HepG2 (cell line): Measurements from ENCODE around the gene TIFAB. TPM values are rescaled to one million over a fixed set of nuclear protein-coding genes. Genes with fewer than 3 reads are reported as not detected.

Source experiments
- EEA1 ChIP-seq: sonication (generic); formaldehyde crosslinking; IDR thresholded peaks from 2 replicates; pipeline ENCODE4 v1.5.1; 2020; ENCODE audit warnings: mild to moderate bottlenecking, missing genetic modification reagents, borderline replicate concordance
- HHEX ChIP-seq: IDR thresholded peaks from 2 replicates; pipeline ENCODE4 v1.6.1; 2016; ENCODE audit warnings: control low read depth
- HIVEP1 ChIP-seq: sonication (generic); formaldehyde crosslinking; IDR thresholded peaks from 2 replicates; pipeline ENCODE4 v1.4.0; 2020; ENCODE audit warnings: mild to moderate bottlenecking, missing genetic modification reagents
- HOXA3 ChIP-seq: sonication (generic); formaldehyde crosslinking; IDR thresholded peaks from 2 replicates; pipeline ENCODE4 v1.5.0; 2020; ENCODE audit warnings: missing genetic modification reagents
- KDM6A ChIP-seq: IDR thresholded peaks from 2 replicates; pipeline ENCODE4 v1.6.1; 2016; ENCODE audit warnings: low read depth
- NR2F6 ChIP-seq, 2 experiments: IDR thresholded peaks; 2 replicates each; pipeline ENCODE4 v1.6.1; 2016; ENCODE audit warnings: antibody characterized with exemption in 1 of 2, mild to moderate bottlenecking in 1 of 2
- PAXIP1 ChIP-seq: sonication (generic); formaldehyde crosslinking; conservative IDR thresholded peaks from 2 replicates; pipeline ENCODE4 v1.4.0; 2020; ENCODE audit warnings: mild to moderate bottlenecking, missing genetic modification reagents, moderate library complexity
- PHF8 ChIP-seq: sonication (generic); formaldehyde crosslinking; IDR thresholded peaks from 2 replicates; pipeline ENCODE4 v1.5.0; 2020; ENCODE audit warnings: missing genetic modification reagents
- RBM39 ChIP-seq: fragments of 200-400 bp; formaldehyde crosslinking; IDR thresholded peaks from one replicate; pipeline ENCODE4 v1.6.1; 2018; ENCODE audit warnings: antibody characterized with exemption, mild to moderate bottlenecking, low read depth, low read length; ENCODE audit not compliant: poor library complexity, severe bottlenecking
- SMC3 ChIP-seq: IDR thresholded peaks from 2 replicates; pipeline ENCODE4 v1.6.1; 2011; ENCODE audit warnings: low read length, improper control_type of control experiment
- TRIM24 ChIP-seq: sonication (generic); formaldehyde crosslinking; IDR thresholded peaks from 2 replicates; pipeline ENCODE4 v1.8.0; 2022; ENCODE audit warnings: mild to moderate bottlenecking, missing genetic modification reagents
- YEATS2 ChIP-seq: sonication (generic); formaldehyde crosslinking; IDR thresholded peaks from 2 replicates; pipeline ENCODE4 v1.4.0; 2020; ENCODE audit warnings: missing genetic modification reagents, borderline replicate concordance
- ZNF232 ChIP-seq: sonication (generic); formaldehyde crosslinking; IDR thresholded peaks from 2 replicates; pipeline ENCODE4 v1.4.0; 2020; ENCODE audit warnings: missing genetic modification reagents, borderline replicate concordance
- ZNF34 ChIP-seq: sonication (generic); formaldehyde crosslinking; IDR thresholded peaks from 2 replicates; pipeline ENCODE4 v1.4.0; 2020; ENCODE audit warnings: mild to moderate bottlenecking, missing genetic modification reagents, borderline replicate concordance
- ZNF547 ChIP-seq: sonication (generic); formaldehyde crosslinking; IDR thresholded peaks from 2 replicates; pipeline ENCODE4 v1.5.1; 2020; ENCODE audit warnings: mild to moderate bottlenecking, missing genetic modification reagents
- ZSCAN20 ChIP-seq: sonication (generic); formaldehyde crosslinking; IDR thresholded peaks from 2 replicates; pipeline ENCODE4 v1.4.0; 2020; ENCODE audit warnings: missing genetic modification reagents, mild to moderate bottlenecking, borderline replicate concordance
- ZSCAN29 ChIP-seq: sonication (generic); formaldehyde crosslinking; conservative IDR thresholded peaks from 2 replicates; pipeline ENCODE4 v1.4.0; 2020; ENCODE audit warnings: mild to moderate bottlenecking, missing genetic modification reagents
- polyA plus RNA-seq, 8 experiments: library from polyadenylated mRNA; depleted of rRNA in 3 of 8; stranded (reverse) in 7 of 8; unstranded in 1 of 8; fragments of >200 nt; fragmentation: Illumina TruSeq in 4 of 8; extraction: Trizol in 4 of 8; gene quantifications; 2 replicates each; pipeline versions ENCODE4 v1.2.1 to v1.2.3, GENCODE V29; 2011 to 2016; ENCODE audit warnings: low read depth in 4 of 8, missing spikeins in 1 of 8, mixed read lengths in 1 of 8; ENCODE audit not compliant: insufficient read depth in 1 of 8
- total RNA-seq, 5 experiments: library from RNA; depleted of rRNA; stranded (reverse); fragments of >200 nt; fragmentation: Illumina TruSeq; extraction: Trizol; gene quantifications; 2 replicates each; pipeline ENCODE4 v1.2.3, GENCODE V29; 2016; ENCODE audit warnings: low read depth in 1 of 5
- TF ChIP-seq, protein P1 (sequence below): IDR thresholded peaks from 2 replicates; pipeline ENCODE4 v1.6.1; 2018; ENCODE audit warnings: missing genetic modification reagents, mild to moderate bottlenecking, missing compliant biosample characterization
- TF ChIP-seq, protein P2 (sequence below): sonication (generic); formaldehyde crosslinking; conservative IDR thresholded peaks from 2 replicates; pipeline ENCODE4 v1.8.1; 2023; ENCODE audit warnings: missing genetic modification reagents
- TF ChIP-seq, protein P3 (sequence below): sonication (generic); formaldehyde crosslinking; IDR thresholded peaks from 2 replicates; pipeline ENCODE4 v1.8.1; 2022; ENCODE audit warnings: mild to moderate bottlenecking, missing genetic modification reagents
- TF ChIP-seq, protein P4 (sequence below): sonication (generic); formaldehyde crosslinking; IDR thresholded peaks from 2 replicates; pipeline ENCODE4 v1.4.0; 2020; ENCODE audit warnings: missing genetic modification reagents

The TIFAB gene
- total and polyA plus RNA-seq, 2 of the 13 experiments (the other 11 are each of a cell fraction or from before 2014, with no cell fraction given): not detected

- TF ChIP-seq SMC3: no peak; the same call in 1 of the 2 replicates
- no peak for TF ChIP-seq ZNF232
- no peak for TF ChIP-seq HIVEP1 (CRISPR knock-in tag)
- TF ChIP-seq, protein P1, sequence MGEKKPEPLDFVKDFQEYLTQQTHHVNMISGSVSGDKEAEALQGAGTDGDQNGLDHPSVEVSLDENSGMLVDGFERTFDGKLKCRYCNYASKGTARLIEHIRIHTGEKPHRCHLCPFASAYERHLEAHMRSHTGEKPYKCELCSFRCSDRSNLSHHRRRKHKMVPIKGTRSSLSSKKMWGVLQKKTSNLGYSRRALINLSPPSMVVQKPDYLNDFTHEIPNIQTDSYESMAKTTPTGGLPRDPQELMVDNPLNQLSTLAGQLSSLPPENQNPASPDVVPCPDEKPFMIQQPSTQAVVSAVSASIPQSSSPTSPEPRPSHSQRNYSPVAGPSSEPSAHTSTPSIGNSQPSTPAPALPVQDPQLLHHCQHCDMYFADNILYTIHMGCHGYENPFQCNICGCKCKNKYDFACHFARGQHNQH: peak; percentile 39; the same call in 1 of the 2 replicates
- peak; percentile 40; the same call in 1 of the 2 replicates for TF ChIP-seq HOXA3 (CRISPR knock-in tag)
- TF ChIP-seq, protein P2, sequence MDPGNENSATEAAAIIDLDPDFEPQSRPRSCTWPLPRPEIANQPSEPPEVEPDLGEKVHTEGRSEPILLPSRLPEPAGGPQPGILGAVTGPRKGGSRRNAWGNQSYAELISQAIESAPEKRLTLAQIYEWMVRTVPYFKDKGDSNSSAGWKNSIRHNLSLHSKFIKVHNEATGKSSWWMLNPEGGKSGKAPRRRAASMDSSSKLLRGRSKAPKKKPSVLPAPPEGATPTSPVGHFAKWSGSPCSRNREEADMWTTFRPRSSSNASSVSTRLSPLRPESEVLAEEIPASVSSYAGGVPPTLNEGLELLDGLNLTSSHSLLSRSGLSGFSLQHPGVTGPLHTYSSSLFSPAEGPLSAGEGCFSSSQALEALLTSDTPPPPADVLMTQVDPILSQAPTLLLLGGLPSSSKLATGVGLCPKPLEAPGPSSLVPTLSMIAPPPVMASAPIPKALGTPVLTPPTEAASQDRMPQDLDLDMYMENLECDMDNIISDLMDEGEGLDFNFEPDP (CRISPR knock-in tag): no peak
- no peak for TF ChIP-seq TRIM24
- TF ChIP-seq ZNF547 (CRISPR knock-in tag): no peak
- peak; percentile 26; the same call in 1 of the 2 replicates for TF ChIP-seq YEATS2 (CRISPR knock-in tag)
- peak; percentile 52 for TF ChIP-seq RBM39
- no peak for TF ChIP-seq HHEX
- TF ChIP-seq, protein P3, sequence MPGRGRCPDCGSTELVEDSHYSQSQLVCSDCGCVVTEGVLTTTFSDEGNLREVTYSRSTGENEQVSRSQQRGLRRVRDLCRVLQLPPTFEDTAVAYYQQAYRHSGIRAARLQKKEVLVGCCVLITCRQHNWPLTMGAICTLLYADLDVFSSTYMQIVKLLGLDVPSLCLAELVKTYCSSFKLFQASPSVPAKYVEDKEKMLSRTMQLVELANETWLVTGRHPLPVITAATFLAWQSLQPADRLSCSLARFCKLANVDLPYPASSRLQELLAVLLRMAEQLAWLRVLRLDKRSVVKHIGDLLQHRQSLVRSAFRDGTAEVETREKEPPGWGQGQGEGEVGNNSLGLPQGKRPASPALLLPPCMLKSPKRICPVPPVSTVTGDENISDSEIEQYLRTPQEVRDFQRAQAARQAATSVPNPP: no peak
- TF ChIP-seq ZSCAN20: no peak
- TF ChIP-seq ZNF34 (CRISPR knock-in tag): no peak
- TF ChIP-seq, protein P4, sequence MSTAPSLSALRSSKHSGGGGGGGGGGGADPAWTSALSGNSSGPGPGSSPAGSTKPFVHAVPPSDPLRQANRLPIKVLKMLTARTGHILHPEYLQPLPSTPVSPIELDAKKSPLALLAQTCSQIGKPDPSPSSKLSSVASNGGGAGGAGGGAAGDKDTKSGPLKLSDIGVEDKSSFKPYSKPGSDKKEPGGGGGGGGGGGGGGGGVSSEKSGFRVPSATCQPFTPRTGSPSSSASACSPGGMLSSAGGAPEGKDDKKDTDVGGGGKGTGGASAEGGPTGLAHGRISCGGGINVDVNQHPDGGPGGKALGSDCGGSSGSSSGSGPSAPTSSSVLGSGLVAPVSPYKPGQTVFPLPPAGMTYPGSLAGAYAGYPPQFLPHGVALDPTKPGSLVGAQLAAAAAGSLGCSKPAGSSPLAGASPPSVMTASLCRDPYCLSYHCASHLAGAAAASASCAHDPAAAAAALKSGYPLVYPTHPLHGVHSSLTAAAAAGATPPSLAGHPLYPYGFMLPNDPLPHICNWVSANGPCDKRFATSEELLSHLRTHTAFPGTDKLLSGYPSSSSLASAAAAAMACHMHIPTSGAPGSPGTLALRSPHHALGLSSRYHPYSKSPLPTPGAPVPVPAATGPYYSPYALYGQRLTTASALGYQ: no peak
- TF ChIP-seq KDM6A: no peak
- TF ChIP-seq ZSCAN29 (CRISPR knock-in tag): no peak
- TF ChIP-seq NR2F6 (IDR thresholded peaks at IDR 0.05): no peak; the same call in 1 of the 2 replicates
- TF ChIP-seq NR2F6 (CRISPR knock-in tag; IDR thresholded peaks at IDR 0.05): peak; percentile 34; the same call in 1 of the 2 replicates
- peak; percentile 34 for TF ChIP-seq PHF8 (CRISPR knock-in tag)
- TF ChIP-seq EEA1 (CRISPR knock-in tag): no peak
- TF ChIP-seq PAXIP1 (CRISPR knock-in tag): no peak; the same call in none of the 2 replicates
Observed at GRCh38 chr5:135488727-135489465, 36.7 kb upstream of the TIFAB start (continued).
